ENCODE results near the gene SLCO4C1. TPM values are rescaled to one million over a fixed set of nuclear protein-coding genes. Genes with fewer than 3 reads are reported as not detected.

Gene SLCO4C1
- total RNA-seq, 4 donors from 2014 or later, result 0.17 to 0.33 TPM; not detected in 2

GRCh38 chr5:102286476-102286875, 9.6 kb downstream of the SLCO4C1 start:
- no peak for TF ChIP-seq CTCF (IDR thresholded peaks at IDR 0.05; ENCODE audit: low read depth)

GRCh38 chr5:102283102-102283797, 12.8 kb downstream of the SLCO4C1 start:
- TF ChIP-seq CTCF (IDR thresholded peaks at IDR 0.05; ENCODE audit: low read depth), result no peak

- TF ChIP-seq CTCF (IDR thresholded peaks at IDR 0.05; ENCODE audit: low read depth), result no peak
Measured at GRCh38 chr5:102279711-102280110, 16.4 kb downstream of the SLCO4C1 start.

GRCh38 chr5:102278231-102278630, 17.9 kb downstream of the SLCO4C1 start:
- no peak for TF ChIP-seq CTCF (IDR thresholded peaks at IDR 0.05; ENCODE audit: low read depth)

- no peak for TF ChIP-seq CTCF (IDR thresholded peaks at IDR 0.05; ENCODE audit: low read depth)
Measured at GRCh38 chr5:102277144-102277543, 18.9 kb downstream of the SLCO4C1 start.

- no peak for TF ChIP-seq CTCF (IDR thresholded peaks at IDR 0.05; ENCODE audit: low read depth)
Measured at GRCh38 chr5:102271759-102272158, 24.3 kb downstream of the SLCO4C1 start.

- TF ChIP-seq CTCF (IDR thresholded peaks at IDR 0.05; ENCODE audit: low read depth), result no peak
Measured at GRCh38 chr5:102270036-102270435, 26.0 kb downstream of the SLCO4C1 start.
